AG08395 (cell line): ENCODE results near the gene HELZ.
"Not testable (repeated sequence)": the region's sequence is repeated elsewhere in the genome, so short reads cannot be mapped to it uniquely, and the experiment has no call there.

Experiments
- DNase-seq: peaks from one replicate; pipeline ENCODE4 v3.0.0; 2012; ENCODE audit warnings: mixed read lengths, low spot score

Gene HELZ, protein sequence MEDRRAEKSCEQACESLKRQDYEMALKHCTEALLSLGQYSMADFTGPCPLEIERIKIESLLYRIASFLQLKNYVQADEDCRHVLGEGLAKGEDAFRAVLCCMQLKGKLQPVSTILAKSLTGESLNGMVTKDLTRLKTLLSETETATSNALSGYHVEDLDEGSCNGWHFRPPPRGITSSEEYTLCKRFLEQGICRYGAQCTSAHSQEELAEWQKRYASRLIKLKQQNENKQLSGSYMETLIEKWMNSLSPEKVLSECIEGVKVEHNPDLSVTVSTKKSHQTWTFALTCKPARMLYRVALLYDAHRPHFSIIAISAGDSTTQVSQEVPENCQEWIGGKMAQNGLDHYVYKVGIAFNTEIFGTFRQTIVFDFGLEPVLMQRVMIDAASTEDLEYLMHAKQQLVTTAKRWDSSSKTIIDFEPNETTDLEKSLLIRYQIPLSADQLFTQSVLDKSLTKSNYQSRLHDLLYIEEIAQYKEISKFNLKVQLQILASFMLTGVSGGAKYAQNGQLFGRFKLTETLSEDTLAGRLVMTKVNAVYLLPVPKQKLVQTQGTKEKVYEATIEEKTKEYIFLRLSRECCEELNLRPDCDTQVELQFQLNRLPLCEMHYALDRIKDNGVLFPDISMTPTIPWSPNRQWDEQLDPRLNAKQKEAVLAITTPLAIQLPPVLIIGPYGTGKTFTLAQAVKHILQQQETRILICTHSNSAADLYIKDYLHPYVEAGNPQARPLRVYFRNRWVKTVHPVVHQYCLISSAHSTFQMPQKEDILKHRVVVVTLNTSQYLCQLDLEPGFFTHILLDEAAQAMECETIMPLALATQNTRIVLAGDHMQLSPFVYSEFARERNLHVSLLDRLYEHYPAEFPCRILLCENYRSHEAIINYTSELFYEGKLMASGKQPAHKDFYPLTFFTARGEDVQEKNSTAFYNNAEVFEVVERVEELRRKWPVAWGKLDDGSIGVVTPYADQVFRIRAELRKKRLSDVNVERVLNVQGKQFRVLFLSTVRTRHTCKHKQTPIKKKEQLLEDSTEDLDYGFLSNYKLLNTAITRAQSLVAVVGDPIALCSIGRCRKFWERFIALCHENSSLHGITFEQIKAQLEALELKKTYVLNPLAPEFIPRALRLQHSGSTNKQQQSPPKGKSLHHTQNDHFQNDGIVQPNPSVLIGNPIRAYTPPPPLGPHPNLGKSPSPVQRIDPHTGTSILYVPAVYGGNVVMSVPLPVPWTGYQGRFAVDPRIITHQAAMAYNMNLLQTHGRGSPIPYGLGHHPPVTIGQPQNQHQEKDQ (N-terminal part only)

DNA sequence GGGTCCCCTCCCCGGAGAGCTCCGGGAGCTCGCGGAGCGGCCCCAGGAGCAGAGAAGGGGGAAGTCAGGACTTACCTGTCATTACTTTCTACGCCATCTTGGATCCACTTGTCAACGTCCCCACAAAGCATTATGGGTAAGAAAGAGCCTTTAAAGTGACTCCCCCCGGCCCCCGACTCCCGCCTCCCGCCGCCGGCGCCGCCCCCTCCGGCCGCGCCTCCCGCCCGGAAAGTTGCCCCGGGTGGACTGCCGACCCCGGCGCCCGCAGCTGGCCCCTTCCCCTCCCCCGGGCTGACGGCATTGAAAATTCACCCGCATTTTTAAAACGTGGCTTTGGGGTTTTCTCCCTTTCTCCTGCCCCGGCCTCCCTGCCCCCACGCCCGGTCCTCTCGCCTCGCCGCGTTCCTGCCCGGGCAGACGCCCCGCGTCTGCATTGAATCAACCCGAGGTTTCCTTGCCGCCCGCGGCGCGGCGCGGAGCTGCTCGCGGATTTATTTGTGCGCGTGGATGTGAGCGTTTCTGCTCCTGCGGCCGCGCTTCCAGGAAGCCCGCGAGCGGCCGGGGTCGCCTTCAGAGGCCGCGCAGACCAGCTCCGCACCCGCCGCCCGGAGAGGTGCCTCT, at the start of gene HELZ:
HELZ (minus strand) TSS at position 124 of the 621 bp plus-strand sequence. CDS start 26,392 bp downstream, outside the sequence.
- DNase-seq, result peak; percentile 86

- peak; percentile 63 for DNase-seq
Measured at GRCh38 chr17:67293251-67294203, 48.5 kb upstream of the HELZ start.

- DNase-seq, result no peak
Measured at GRCh38 chr17:67290711-67291291, 45.8 kb upstream of the HELZ start.

DNA sequence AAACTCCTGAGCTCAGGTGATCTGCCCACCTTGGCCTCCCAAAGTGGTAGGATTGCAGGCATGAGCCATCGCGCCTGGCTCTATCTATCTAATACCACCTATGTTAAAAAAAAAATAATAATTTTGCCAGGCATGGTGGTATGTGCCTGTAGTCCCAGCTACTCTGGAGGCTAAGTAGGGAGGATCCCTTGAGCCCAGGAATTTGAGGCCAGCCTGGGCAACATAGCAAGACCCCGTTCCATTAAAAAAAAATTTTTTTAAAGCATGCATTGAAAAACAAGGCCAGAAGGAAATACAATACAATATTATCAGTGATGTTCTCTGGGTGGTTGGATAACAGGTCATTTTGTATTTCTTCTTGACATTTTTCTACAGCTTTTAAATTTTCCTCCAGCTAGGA, 45.2 kb upstream of the HELZ start:
- no peak for DNase-seq

DNA sequence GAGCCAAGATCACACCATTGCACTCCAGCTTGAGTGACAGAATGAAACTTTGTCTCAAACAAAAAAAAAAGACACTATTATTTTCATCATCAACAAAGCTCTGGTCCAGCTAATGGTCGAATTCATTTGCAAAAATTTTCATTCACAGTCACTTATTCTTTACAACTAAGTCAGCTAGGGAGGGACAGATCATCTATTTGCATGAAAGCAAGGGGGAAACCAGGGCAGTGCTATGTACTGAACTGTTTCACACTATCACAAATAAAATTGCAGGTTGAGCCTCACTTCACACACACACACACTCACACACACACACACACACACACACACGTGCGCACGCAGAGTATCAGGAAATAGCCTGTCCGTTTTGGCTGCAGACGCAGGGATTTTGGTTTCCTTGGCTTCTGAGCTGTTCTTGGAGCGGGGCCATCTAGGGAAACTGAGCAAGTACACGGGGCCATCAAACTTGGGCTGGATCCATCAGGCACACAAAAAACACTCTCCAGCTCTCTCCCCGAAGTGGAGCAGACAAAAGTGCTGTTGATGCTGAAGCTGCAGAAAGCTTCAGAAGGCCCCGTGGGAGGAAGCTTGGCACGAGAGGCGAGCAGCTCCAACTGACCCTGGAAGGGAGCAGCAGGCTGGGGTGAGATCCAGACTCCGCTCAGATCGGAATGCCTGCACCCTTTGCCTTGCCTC, 44.3 kb upstream of the HELZ start:
- DNase-seq, result peak; percentile 73

GRCh38 chr17:67286826-67287225, 41.8 kb upstream of the HELZ start:
- DNase-seq, result not testable (repeated sequence)

GRCh38 chr17:67285360-67285759, 40.4 kb upstream of the HELZ start:
- DNase-seq, result no peak

- DNase-seq, result no peak
Measured at GRCh38 chr17:67283731-67284516, 38.9 kb upstream of the HELZ start.

DNA sequence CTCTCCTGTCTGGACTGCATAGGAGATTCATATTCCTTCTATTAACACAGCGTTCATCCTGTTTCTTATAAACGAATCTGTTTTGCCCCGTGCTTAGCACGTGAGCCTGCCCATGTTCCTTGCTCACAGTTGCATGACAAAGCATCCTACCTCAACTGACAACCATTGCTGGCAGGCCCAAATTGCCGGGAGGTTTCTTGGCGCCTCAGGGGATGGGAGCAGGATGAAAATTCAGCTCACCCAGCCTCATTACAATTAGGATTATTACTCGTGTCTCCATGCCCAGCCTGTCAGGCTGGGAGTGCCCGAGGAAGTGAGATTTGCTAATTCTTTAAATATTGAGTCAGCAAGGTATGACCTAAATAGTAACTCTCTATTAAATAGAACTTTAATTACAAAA, 36.7 kb upstream of the HELZ start:
- no peak for DNase-seq

GRCh38 chr17:67281053-67281452, 36.1 kb upstream of the HELZ start:
- no peak for DNase-seq

- no peak for DNase-seq
Measured at GRCh38 chr17:67280279-67280678, 35.3 kb upstream of the HELZ start.

GRCh38 chr17:67279115-67279514, 34.1 kb upstream of the HELZ start:
- DNase-seq, result no peak

DNA sequence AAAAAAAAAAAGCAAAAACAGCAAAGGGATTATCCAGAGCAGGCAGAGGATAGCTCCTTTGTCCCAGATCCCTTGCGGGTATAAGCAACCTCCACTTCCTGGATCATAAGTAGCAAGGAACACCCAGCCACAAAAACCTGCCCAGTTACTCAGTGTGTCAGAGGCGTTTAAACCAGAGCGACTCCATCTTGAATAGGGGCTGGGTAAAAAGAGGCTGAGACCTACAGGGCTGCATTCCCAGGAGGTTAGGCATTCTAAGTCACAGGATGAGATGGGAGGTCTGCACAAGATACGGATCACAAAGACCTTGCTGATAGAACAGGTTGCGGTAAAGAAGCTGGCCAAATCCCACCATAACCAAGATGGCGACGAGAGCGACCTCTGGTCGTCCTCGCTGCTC, 33.4 kb upstream of the HELZ start:
- DNase-seq, result no peak

- DNase-seq, result no peak
Measured at GRCh38 chr17:67276075-67276474, 31.1 kb upstream of the HELZ start.

DNA sequence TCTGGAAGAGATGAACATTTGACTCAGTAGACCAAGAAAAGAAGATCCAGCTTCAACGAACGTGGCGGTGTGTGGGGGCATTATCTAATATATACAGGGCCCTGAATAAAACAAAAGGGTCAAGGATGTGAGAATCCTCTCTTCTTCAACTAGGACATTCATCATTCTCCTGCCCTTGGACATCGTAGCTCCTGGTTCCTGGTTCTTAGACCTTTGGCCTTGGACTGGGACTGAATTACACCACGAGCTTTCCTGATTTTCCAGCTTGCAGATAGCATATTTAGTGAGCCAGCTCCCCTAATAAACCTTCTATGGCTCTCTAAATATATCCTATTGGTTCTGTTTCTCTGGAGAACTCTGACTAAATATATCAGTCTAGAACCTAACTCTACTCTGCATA, 29.5 kb upstream of the HELZ start:
- DNase-seq, result no peak

DNA sequence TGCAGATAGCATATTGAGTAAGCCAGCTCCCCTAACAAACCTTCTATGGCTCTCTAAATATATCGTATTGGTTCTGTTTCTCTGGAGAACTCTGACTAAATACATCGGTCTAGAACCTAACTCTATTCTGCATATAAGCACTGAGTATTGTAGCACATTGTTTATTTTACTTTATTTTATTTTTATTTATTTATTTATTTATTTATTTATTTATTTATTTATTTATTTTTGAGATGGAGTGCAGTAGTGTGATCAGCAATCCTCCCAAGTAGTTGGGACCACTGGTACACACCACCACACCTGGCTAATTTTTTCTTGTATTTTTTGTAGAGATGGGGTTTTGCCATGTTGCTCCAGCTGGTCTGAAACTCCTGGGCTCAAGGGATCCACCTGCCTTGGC, 28.9 kb upstream of the HELZ start:
- no peak for DNase-seq

- DNase-seq, result no peak
Measured at GRCh38 chr17:67272312-67273047, 27.5 kb upstream of the HELZ start.

GRCh38 chr17:67271187-67271586, 26.2 kb upstream of the HELZ start:
- not testable (repeated sequence) for DNase-seq
